Endodermal cell (in vitro differentiated cells): ENCODE measurements around the gene DLG2. TPM values are rescaled to one million over a fixed set of nuclear protein-coding genes. Genes with fewer than 3 reads are reported as not detected.

ENCODE experiments used
- DNase-seq: peaks from one replicate; pipeline ENCODE4 v3.0.0-alpha.2; 2017
- H3K27ac ChIP-seq: 2 replicates; pipeline ENCODE4 v1.5.1; 2013; ENCODE audit warnings: mild to moderate bottlenecking, low read depth, low read length, moderate library complexity
- H3K27me3 ChIP-seq: 2 replicates; pipeline ENCODE4 v1.6.1; 2013; ENCODE audit warnings: mild to moderate bottlenecking, low read length, moderate library complexity; ENCODE audit not compliant: insufficient read depth, control insufficient read depth, poor library complexity, severe bottlenecking
- H3K36me3 ChIP-seq: 2 replicates; pipeline ENCODE4 v1.7.0; 2013; ENCODE audit warnings: mild to moderate bottlenecking, low read length, moderate library complexity; ENCODE audit not compliant: control insufficient read depth, insufficient read depth
- H3K4me1 ChIP-seq: one replicate; pipeline ENCODE4 v1.7.0; 2013; ENCODE audit warnings: low read length; ENCODE audit not compliant: control insufficient read depth, insufficient read depth
- H3K4me3 ChIP-seq: 2 replicates; pipeline ENCODE4 v1.5.1; 2013; ENCODE audit warnings: mild to moderate bottlenecking, low read length, moderate library complexity
- H3K9ac ChIP-seq: 2 replicates; pipeline ENCODE4 v1.6.1; 2013; ENCODE audit warnings: mild to moderate bottlenecking, low read length, moderate library complexity; ENCODE audit not compliant: poor library complexity, severe bottlenecking; ENCODE audit errors: extremely low read depth
- H3K9me3 ChIP-seq: 2 replicates; pipeline ENCODE4 v1.6.1; 2013; ENCODE audit warnings: mild to moderate bottlenecking, low read length, moderate library complexity; ENCODE audit not compliant: control insufficient read depth
- H3K27ac Mint-ChIP-seq: 2 replicates; pipeline ENCODE4 v1.8.0; 2020; ENCODE audit warnings: mixed read lengths
- H3K27me3 Mint-ChIP-seq: 2 replicates; pipeline ENCODE4 v1.8.0; 2021; ENCODE audit warnings: mild to moderate bottlenecking, mixed read lengths; ENCODE audit not compliant: insufficient read depth
- H3K36me3 Mint-ChIP-seq: 2 replicates; pipeline ENCODE4 v1.8.0; 2020; ENCODE audit warnings: low read depth, mixed read lengths
- H3K4me1 Mint-ChIP-seq: 2 replicates; pipeline ENCODE4 v1.8.0; 2020; ENCODE audit warnings: mixed read lengths
- H3K4me3 Mint-ChIP-seq: 2 replicates; pipeline ENCODE4 v1.8.0; 2020; ENCODE audit warnings: mild to moderate bottlenecking, moderate library complexity, mixed read lengths
- H3K9me3 Mint-ChIP-seq: 2 replicates; pipeline ENCODE4 v1.8.0; 2020; ENCODE audit warnings: mild to moderate bottlenecking, mixed read lengths
- CTCF ChIP-seq: fragments of 200-600 bp; sonication (generic); conservative IDR thresholded peaks from 2 replicates; pipeline ENCODE4 v1.5.0; 2021; ENCODE audit warnings: antibody characterized with exemption, mild to moderate bottlenecking
- WGBS, 2 experiments: methylation state at CpG; one replicate each; pipeline versions ENCODE4 v1.1.5 to v1.1.7; 2013; ENCODE audit warnings: missing lambda C conversion rate in 2 of 2, mixed read lengths in 1 of 2; ENCODE audit not compliant: insufficient coverage in 1 of 2, insufficient read length in 1 of 2; 5-methylcytosine and 5-hydroxymethylcytosine counted together
- total RNA-seq, 2 donors: library from RNA; stranded (reverse); fragmentation: NEBNext Ultra II Directional in 1 of 2; extraction: Animal tissue kit (Norgen Biotek cat#: 25700) in 1 of 2; gene quantifications; 2 replicates in 1 of 2; 3 replicates in 1 of 2; pipeline ENCODE4 v1.2.1, GENCODE V29; 2021

Gene DLG2
- total RNA-seq, 2 donors from 2014 or later = 9.6 to 10.6 TPM

GRCh38 chr11:83441601-83442000 lies 2185.5 kb downstream of the DLG2 start:
- TF ChIP-seq CTCF = no peak
- Mint-ChIP-seq H3K27me3 (no peaks in the 10 kb centered on the region), H3K27ac (no peak overlapping the region), H3K36me3 (peaks cover under 1% of the 10 kb centered on the region), H3K4me1 (peaks cover 6% of the 10 kb centered on the region), H3K9me3 (no peaks in the 10 kb centered on the region), H3K4me3 (no peak overlapping the region)
- H3K36me3 ChIP-seq = no peaks in the 10 kb centered on the region
- H3K27ac ChIP-seq = no peak overlapping the region
- peak overlapping the region; percentile 2 for H3K4me3 ChIP-seq
- peaks cover 16% of the 10 kb centered on the region for H3K9me3 ChIP-seq
- no peak for DNase-seq
- H3K27me3 ChIP-seq = no peaks in the 10 kb centered on the region
- 89 to 100% methylated on average over 1 to 2 of the region's 2 CpGs for WGBS, 2 experiments
- no peak overlapping the region for H3K9ac ChIP-seq
- no peaks in the 10 kb centered on the region for H3K4me1 ChIP-seq

- Histone ChIP-seq H3K4me1 (no peaks in the 10 kb centered on the region), H3K36me3 (no peaks in the 10 kb centered on the region), H3K27ac (no peak overlapping the region), H3K4me3 (peak overlapping the region; percentile 2), H3K27me3 (no peaks in the 10 kb centered on the region), H3K9ac (no peak overlapping the region), H3K9me3 (peaks cover 16% of the 10 kb centered on the region)
- DNase-seq = peak; percentile 57
- no peak for TF ChIP-seq CTCF
- no peaks in the 10 kb centered on the region for H3K36me3 Mint-ChIP-seq
- 66% methylated on average over 4 of the region's 4 CpGs; no CpG with 5 or more reads in 1 of the 2 experiments for WGBS, 2 experiments
- H3K27me3 Mint-ChIP-seq = no peaks in the 10 kb centered on the region
- peaks cover 6% of the 10 kb centered on the region for H3K4me1 Mint-ChIP-seq
- no peak overlapping the region for H3K4me3 Mint-ChIP-seq
- no peaks in the 10 kb centered on the region for H3K9me3 Mint-ChIP-seq
- H3K27ac Mint-ChIP-seq = no peak overlapping the region
Observed at GRCh38 chr11:83441171-83441570, 2186.0 kb downstream of the DLG2 start.

- Mint-ChIP-seq H3K4me3 (no peak overlapping the region), H3K9me3 (no peaks in the 10 kb centered on the region), H3K27me3 (no peaks in the 10 kb centered on the region), H3K27ac (no peak overlapping the region), H3K36me3 (no peaks in the 10 kb centered on the region), H3K4me1 (peaks cover 6% of the 10 kb centered on the region)
- H3K9ac ChIP-seq = no peak overlapping the region
- 0 to 42% methylated on average over 1 to 2 of the region's 2 CpGs for WGBS, 2 experiments
- H3K4me1 ChIP-seq = no peaks in the 10 kb centered on the region
- H3K4me3 ChIP-seq = no peak overlapping the region
- no peak for TF ChIP-seq CTCF
- no peak overlapping the region for H3K27ac ChIP-seq
- no peaks in the 10 kb centered on the region for H3K27me3 ChIP-seq
- H3K36me3 ChIP-seq = no peaks in the 10 kb centered on the region
- DNase-seq = no peak
- peaks cover 16% of the 10 kb centered on the region for H3K9me3 ChIP-seq
Observed at GRCh38 chr11:83438438-83438837, 2188.7 kb downstream of the DLG2 start.
